GM12878 (cell line): ENCODE results near the gene ATP7A. TPM values are rescaled to one million over a fixed set of nuclear protein-coding genes. Genes with fewer than 3 reads are reported as not detected.

Source experiments
- ATAC-seq: fragments of 200-7000 bp; cut with Tn5 transposase; 3 replicates; pipeline ENCODE4 v1.9.1; 2020; ENCODE audit warnings: mild to moderate bottlenecking, moderate library complexity
- BruUV-seq: library from RNA; stranded (reverse); fragments of 400-500 nt; replicated peaks from 2 replicates; lab custom pipeline; 2021; lab: Mats Ljungman, UMichigan
- CTCF ChIA-PET: fragments of 300-600 bp; sonication (Branson Sonifier 250); formaldehyde crosslinking; extraction: SDS; loops from one replicate; lab custom pipeline; 2021; ENCODE audit warnings: inconsistent platforms; lab: Yijun Ruan, JAX
- POLR2A ChIA-PET: fragments of 350-600 bp; formaldehyde crosslinking; extraction: SDS; loops from one replicate; lab custom pipeline; 2021; ENCODE audit warnings: inconsistent platforms; lab: Charles Lee
- RAD21 ChIA-PET: fragments of 300-600 bp; sonication (Branson Sonifier 250); formaldehyde crosslinking; loops from one replicate; lab custom pipeline; 2023; ENCODE audit warnings: antibody characterized with exemption; ENCODE audit not compliant: unreplicated experiment; lab: Charles Lee
- SMC1A ChIA-PET: fragments of 300-600 bp; sonication (Branson Sonifier 250); formaldehyde crosslinking; loops from one replicate; lab custom pipeline; 2023; ENCODE audit not compliant: unreplicated experiment, uncharacterized antibody; lab: Charles Lee
- DNase-seq: peaks from one replicate; pipeline ENCODE4 v3.0.0-alpha.2; 2011; ENCODE audit warnings: low read depth, low spot score
- FAIRE-seq: peaks from 3 replicates; lab custom pipeline; 2011; peaks lifted over from hg19 to GRCh38; lab: Jason Lieb, UNC
- H2AFZ ChIP-seq: 2 replicates; pipeline ENCODE4 v1.6.0; 2011; ENCODE audit warnings: low read depth, low read length, control low read depth; ENCODE audit not compliant: control insufficient read depth
- H3K27ac ChIP-seq: 2 replicates; pipeline ENCODE4 v1.5.1; 2011; ENCODE audit warnings: control low read depth; ENCODE audit not compliant: control insufficient read depth, insufficient read depth
- H3K27me3 ChIP-seq, 2 experiments: replicated peaks in 1 of 2; 2 replicates each; pipeline versions ENCODE4 v1.6.0 to v1.6.1; 2011; ENCODE audit warnings: low read length in 1 of 2; ENCODE audit not compliant: control insufficient read depth in 2 of 2, insufficient read depth in 2 of 2
- H3K36me3 ChIP-seq, 2 experiments: 2 replicates each; pipeline ENCODE4 v1.5.1; 2011; ENCODE audit warnings: low read length in 1 of 2; ENCODE audit not compliant: control insufficient read depth in 2 of 2, insufficient read depth in 2 of 2
- H3K4me1 ChIP-seq: 2 replicates; pipeline ENCODE4 v1.6.1; 2011; ENCODE audit warnings: mild to moderate bottlenecking, low read length, moderate library complexity, mixed read lengths; ENCODE audit not compliant: control insufficient read depth, insufficient read depth
- H3K4me2 ChIP-seq: 2 replicates; pipeline ENCODE4 v1.6.0; 2011; ENCODE audit warnings: control low read depth; ENCODE audit not compliant: control insufficient read depth, insufficient read depth
- H3K4me3 ChIP-seq: fragments of 200-600 bp; sonication (generic); 2 replicates; pipeline ENCODE4 v1.5.1; 2016
- H3K79me2 ChIP-seq: 2 replicates; pipeline ENCODE4 v1.6.0; 2011; ENCODE audit warnings: low read length; ENCODE audit not compliant: control insufficient read depth, insufficient read depth
- H3K9ac ChIP-seq: 2 replicates; pipeline ENCODE4 v1.8.0; 2011; ENCODE audit warnings: low read length, control low read depth, mixed read lengths; ENCODE audit not compliant: control insufficient read depth, insufficient read depth
- H3K9me3 ChIP-seq: replicated peaks from 3 replicates; pipeline ENCODE4 v1.5.1; 2011; ENCODE audit warnings: mild to moderate bottlenecking, low read length; ENCODE audit not compliant: control insufficient read depth, insufficient read depth
- H4K20me1 ChIP-seq: 2 replicates; pipeline ENCODE4 v1.6.0; 2011; ENCODE audit not compliant: control insufficient read depth, insufficient read depth
- CHD2 ChIP-seq: IDR thresholded peaks from 2 replicates; pipeline ENCODE4 v1.6.1; 2011; ENCODE audit warnings: low read depth, low read length, improper control_type of control experiment, borderline replicate concordance
- EP300 ChIP-seq, 2 experiments: fragments of 150-350 bp in 1 of 2; IDR thresholded peaks; 2 replicates each; pipeline ENCODE4 v1.6.1; 2011 to 2012; ENCODE audit warnings: low read depth in 2 of 2, low read length in 2 of 2, borderline replicate concordance in 1 of 2, improper control_type of control experiment in 1 of 2, inconsistent platforms in 1 of 2; ENCODE audit not compliant: control insufficient read depth in 1 of 2
- IRF4 ChIP-seq: IDR thresholded peaks from 2 replicates; pipeline ENCODE4 v1.6.1; 2011; ENCODE audit warnings: low read depth, low read length
- RCOR1 ChIP-seq: conservative IDR thresholded peaks from 2 replicates; pipeline ENCODE4 v1.6.1; 2012; ENCODE audit warnings: low read depth, low read length, improper control_type of control experiment
- SPI1 ChIP-seq: IDR thresholded peaks from 2 replicates; pipeline ENCODE4 v1.6.1; 2011; ENCODE audit warnings: low read depth, mild to moderate bottlenecking, low read length, moderate library complexity, borderline replicate concordance; ENCODE audit not compliant: insufficient read depth
- TAF1 ChIP-seq: IDR thresholded peaks from 2 replicates; pipeline ENCODE4 v1.6.1; 2011; ENCODE audit warnings: mild to moderate bottlenecking, low read depth, low read length, borderline replicate concordance
- WGBS: methylation state at CpG from one replicate; pipeline ENCODE4 v1.1.6; 2016; ENCODE audit warnings: low lambda C conversion rate; ENCODE audit not compliant: insufficient replicate concordance, insufficient coverage; ENCODE audit errors: missing lambda C conversion rate; 5-methylcytosine and 5-hydroxymethylcytosine counted together
- in situ Hi-C: fragments of 300-500 bp; cut with MboI; formaldehyde crosslinking; loops from 9 replicates; pipeline ENCODE4 v1.14.3; 2018; ENCODE audit warnings: mixed read lengths
- intact Hi-C: fragments of 100-400 bp; cut with micrococcal nuclease; formaldehyde crosslinking; loops from one replicate; pipeline ENCODE4 v1.14.2; 2022; ENCODE audit not compliant: unreplicated experiment
- polyA plus RNA-seq, 11 experiments: library from polyadenylated mRNA; depleted of rRNA in 4 of 11; unstranded in 6 of 11; stranded (reverse) in 5 of 11; fragments of >200 nt; fragmentation: Nextera tagmentation in 4 of 11; fragmentation: Illumina TruSeq in 1 of 11; extraction: Ambion mirVana in 4 of 11; extraction: Trizol in 1 of 11; gene quantifications; 1 replicate in 1 of 11; 2 replicates in 10 of 11; pipeline versions ENCODE4 v1.2.1 to v1.2.3, GENCODE V29; 2011 to 2016; ENCODE audit warnings: inconsistent platforms in 2 of 11, missing spikeins in 2 of 11, low read depth in 1 of 11
- total RNA-seq, 4 experiments: library from RNA; depleted of rRNA in 3 of 4; stranded (reverse); fragments of >200 nt in 3 of 4; fragmentation: Illumina TruSeq in 1 of 4; extraction: Trizol in 1 of 4; gene quantifications; 2 replicates each; pipeline versions ENCODE4 v1.2.1 to v1.2.3, GENCODE V29; 2013 to 2021
- TF ChIP-seq, protein P1 (sequence below): fragments of 450-650 bp; formaldehyde crosslinking; IDR thresholded peaks from 2 replicates; pipeline ENCODE4 v1.5.0; 2022; ENCODE audit warnings: mild to moderate bottlenecking, missing genetic modification characterization

Gene ATP7A
- total and polyA plus RNA-seq, 10 of the 15 experiments (the other 5 are each of a cell fraction or from before 2014, with no cell fraction given): 2.5 to 12.0 (median 7.6) TPM

DNA sequence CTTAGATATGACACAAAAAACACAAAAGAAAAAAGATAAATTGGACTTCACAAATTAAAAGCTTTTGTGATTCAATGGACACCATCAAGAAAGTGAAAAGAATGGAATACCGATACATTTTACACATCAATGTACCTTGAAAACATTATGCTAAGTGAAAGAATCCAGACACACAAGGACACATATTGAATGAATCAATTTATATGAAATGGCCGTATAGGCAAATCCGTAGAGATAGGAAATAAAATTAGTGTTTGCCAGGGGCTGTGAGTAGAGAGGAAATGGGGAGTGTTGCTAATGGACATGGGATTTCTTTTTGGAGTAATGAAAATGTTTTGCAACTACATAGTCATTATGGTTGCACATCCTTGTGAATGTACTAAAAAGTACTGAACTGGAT, 55.9 kb downstream of the ATP7A start:
- no peaks in the 10 kb centered on the region for H3K79me2 ChIP-seq
- ChIA-PET RAD21 (no interaction called here), CTCF (no interaction called here), SMC1A (interaction anchor here (0.6 kb wide), 1 partner anchor 1542 kb away, joined by 3 read pairs; no protein-coding TSS in a partner anchor), POLR2A (no interaction called here)
- no peak for DNase-seq
- intact Hi-C loops: no loop called here
- 86% methylated on average over 3 of the region's 3 CpGs for WGBS
- TF ChIP-seq, protein P1, sequence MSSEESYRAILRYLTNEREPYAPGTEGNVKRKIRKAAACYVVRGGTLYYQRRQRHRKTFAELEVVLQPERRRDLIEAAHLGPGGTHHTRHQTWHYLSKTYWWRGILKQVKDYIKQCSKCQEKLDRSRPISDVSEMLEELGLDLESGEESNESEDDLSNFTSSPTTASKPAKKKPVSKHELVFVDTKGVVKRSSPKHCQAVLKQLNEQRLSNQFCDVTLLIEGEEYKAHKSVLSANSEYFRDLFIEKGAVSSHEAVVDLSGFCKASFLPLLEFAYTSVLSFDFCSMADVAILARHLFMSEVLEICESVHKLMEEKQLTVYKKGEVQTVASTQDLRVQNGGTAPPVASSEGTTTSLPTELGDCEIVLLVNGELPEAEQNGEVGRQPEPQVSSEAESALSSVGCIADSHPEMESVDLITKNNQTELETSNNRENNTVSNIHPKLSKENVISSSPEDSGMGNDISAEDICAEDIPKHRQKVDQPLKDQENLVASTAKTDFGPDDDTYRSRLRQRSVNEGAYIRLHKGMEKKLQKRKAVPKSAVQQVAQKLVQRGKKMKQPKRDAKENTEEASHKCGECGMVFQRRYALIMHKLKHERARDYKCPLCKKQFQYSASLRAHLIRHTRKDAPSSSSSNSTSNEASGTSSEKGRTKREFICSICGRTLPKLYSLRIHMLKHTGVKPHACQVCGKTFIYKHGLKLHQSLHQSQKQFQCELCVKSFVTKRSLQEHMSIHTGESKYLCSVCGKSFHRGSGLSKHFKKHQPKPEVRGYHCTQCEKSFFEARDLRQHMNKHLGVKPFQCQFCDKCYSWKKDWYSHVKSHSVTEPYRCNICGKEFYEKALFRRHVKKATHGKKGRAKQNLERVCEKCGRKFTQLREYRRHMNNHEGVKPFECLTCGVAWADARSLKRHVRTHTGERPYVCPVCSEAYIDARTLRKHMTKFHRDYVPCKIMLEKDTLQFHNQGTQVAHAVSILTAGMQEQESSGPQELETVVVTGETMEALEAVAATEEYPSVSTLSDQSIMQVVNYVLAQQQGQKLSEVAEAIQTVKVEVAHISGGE (CRISPR knock-in tag): no peak
- TF ChIP-seq SPI1 (no peak), IRF4 (no peak), RCOR1 (no peak), CHD2 (no peak), EP300 (IDR thresholded peaks at IDR 0.05; ENCODE audit: borderline replicate concordance in 1 of 2, control insufficient read depth in 1 of 2, low read depth in 2 of 2, low read length in 2 of 2) (no peak), TAF1 (no peak)
- no peaks in the 10 kb centered on the region; the same call in 2 of the 3 replicates for H3K9me3 ChIP-seq
- no peaks in the 10 kb centered on the region for H4K20me1 ChIP-seq
- no peak overlapping the region for H3K9ac ChIP-seq
- ATAC-seq: no peak
- H3K4me2 ChIP-seq: no peak overlapping the region
- no peaks in the 10 kb centered on the region for H3K27me3 ChIP-seq
- H3K27ac ChIP-seq: no peak overlapping the region
- FAIRE-seq: no peak
- H3K36me3 ChIP-seq: no peaks in the 10 kb centered on the region
- in situ Hi-C loops: no loop called here
- no TSS peak for BruUV-seq
- H2AFZ ChIP-seq: no peak overlapping the region
- no peaks in the 10 kb centered on the region for H3K4me1 ChIP-seq
- no peak overlapping the region for H3K4me3 ChIP-seq
